Fibroblast of lung (primary cell): Measurements from ENCODE around the gene PIEZO2.

Experiments
- CTCF ChIP-seq, 2 donors: IDR thresholded peaks in 1 of 2; conservative IDR thresholded peaks in 1 of 2; 1 replicate in 1 of 2; 2 replicates in 1 of 2; pipeline ENCODE4 v1.5.1; 2011 to 2012; ENCODE audit warnings: low read length in 2 of 2, control low read depth in 1 of 2, inconsistent platforms in 1 of 2, low read depth in 1 of 2, mild to moderate bottlenecking in 1 of 2
- EZH2 ChIP-seq: IDR thresholded peaks from 2 replicates; pipeline ENCODE4 v1.5.1; 2012; ENCODE audit warnings: low read length, control low read depth, mild to moderate bottlenecking; ENCODE audit errors: missing control alignments

- TF ChIP-seq CTCF (conservative IDR thresholded peaks at IDR 0.05 in 1 of 2, IDR thresholded peaks at IDR 0.05 in 1 of 2; ENCODE audit: low read depth in 1 of 2, low read length in 2 of 2) (no peak), EZH2 (no peak)
Measured at GRCh38 chr18:10858477-10858876, 290.9 kb downstream of the PIEZO2 start.
